Kidney epithelial cell (primary cell): ENCODE results near the gene FSTL3. TPM values are rescaled to one million over a fixed set of nuclear protein-coding genes. Genes with fewer than 3 reads are reported as not detected.

ENCODE experiments used
- DNase-seq: peaks from one replicate; pipeline ENCODE4 v3.0.0-alpha.2; 2010; ENCODE audit warnings: low read depth
- H3K27me3 ChIP-seq: 2 replicates; pipeline ENCODE4 v1.6.0; 2011; ENCODE audit warnings: low read length; ENCODE audit not compliant: control insufficient read depth, insufficient read depth
- H3K36me3 ChIP-seq: 2 replicates; pipeline ENCODE4 v1.5.1; 2011; ENCODE audit warnings: low read length; ENCODE audit not compliant: control insufficient read depth, insufficient read depth
- H3K4me3 ChIP-seq: 2 replicates; pipeline ENCODE4 v1.5.1; 2011; ENCODE audit warnings: low read depth, mild to moderate bottlenecking, control low read depth, low read length
- total RNA-seq: library from RNA; depleted of rRNA; stranded (reverse); fragments of >200 nt; gene quantifications from 2 replicates; pipeline ENCODE4 v1.2.3, GENCODE V29; 2015
- TF ChIP-seq, protein P1 (sequence below): IDR thresholded peaks from 2 replicates; pipeline ENCODE4 v1.5.1; 2011; ENCODE audit warnings: mild to moderate bottlenecking, moderate library complexity, low read length, control low read depth, inconsistent platforms; ENCODE audit not compliant: insufficient read depth, poor library complexity, severe bottlenecking

The FSTL3 gene
- total RNA-seq, 1 donor from 2014 or later = 378 TPM

DNA sequence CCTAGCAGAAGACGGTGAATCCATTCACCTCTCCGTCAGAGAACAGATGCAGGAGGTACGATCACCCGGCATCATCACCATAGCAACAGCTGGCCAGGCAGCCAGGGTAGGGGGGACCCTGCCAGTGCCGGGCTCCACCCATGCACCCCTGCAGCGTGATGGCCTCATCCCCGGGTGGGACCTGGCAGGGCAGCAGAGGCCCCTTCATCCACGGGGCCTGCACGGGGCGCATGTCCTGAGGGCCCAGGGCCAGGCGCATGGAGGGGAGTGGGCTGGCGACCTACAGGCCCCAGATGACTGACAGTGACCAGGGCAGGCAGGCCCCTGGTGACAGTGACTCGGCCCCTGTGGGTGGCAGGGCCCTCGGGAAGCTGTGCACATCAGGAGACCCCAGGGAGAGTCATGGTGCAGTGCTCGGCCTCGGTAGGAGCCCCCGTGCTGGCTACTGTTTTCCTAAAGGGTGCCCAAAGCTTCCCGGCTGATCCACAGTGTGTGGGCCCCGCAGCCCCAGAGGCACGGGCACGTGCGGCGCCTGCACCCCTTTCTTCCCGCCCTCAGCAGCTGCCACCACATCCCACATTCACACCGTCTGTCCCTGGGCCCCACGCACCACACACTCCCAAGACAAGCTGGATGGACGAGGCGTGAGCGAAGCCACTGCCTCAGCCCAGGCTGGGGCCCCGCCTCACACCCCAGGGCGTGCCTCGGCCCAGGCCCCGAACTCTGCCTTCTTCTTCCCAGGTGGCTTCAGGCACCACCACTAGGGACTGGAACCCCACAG is 17.9 kb upstream of the FSTL3 start:
- no peaks in the 10 kb centered on the region for H3K27me3 ChIP-seq
- H3K4me3 ChIP-seq = no peak overlapping the region
- H3K36me3 ChIP-seq = no peaks in the 10 kb centered on the region
- no peak for DNase-seq
- TF ChIP-seq, protein P1, sequence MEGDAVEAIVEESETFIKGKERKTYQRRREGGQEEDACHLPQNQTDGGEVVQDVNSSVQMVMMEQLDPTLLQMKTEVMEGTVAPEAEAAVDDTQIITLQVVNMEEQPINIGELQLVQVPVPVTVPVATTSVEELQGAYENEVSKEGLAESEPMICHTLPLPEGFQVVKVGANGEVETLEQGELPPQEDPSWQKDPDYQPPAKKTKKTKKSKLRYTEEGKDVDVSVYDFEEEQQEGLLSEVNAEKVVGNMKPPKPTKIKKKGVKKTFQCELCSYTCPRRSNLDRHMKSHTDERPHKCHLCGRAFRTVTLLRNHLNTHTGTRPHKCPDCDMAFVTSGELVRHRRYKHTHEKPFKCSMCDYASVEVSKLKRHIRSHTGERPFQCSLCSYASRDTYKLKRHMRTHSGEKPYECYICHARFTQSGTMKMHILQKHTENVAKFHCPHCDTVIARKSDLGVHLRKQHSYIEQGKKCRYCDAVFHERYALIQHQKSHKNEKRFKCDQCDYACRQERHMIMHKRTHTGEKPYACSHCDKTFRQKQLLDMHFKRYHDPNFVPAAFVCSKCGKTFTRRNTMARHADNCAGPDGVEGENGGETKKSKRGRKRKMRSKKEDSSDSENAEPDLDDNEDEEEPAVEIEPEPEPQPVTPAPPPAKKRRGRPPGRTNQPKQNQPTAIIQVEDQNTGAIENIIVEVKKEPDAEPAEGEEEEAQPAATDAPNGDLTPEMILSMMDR = no peak

GRCh38 chr19:658916-659839 is 17.0 kb upstream of the FSTL3 start:
- H3K36me3 ChIP-seq = no peaks in the 10 kb centered on the region
- H3K27me3 ChIP-seq = no peaks in the 10 kb centered on the region
- TF ChIP-seq, protein P1 = no peak
- H3K4me3 ChIP-seq = no peak overlapping the region
- no peak for DNase-seq

- no peak for DNase-seq
- Histone ChIP-seq H3K4me3 (peak overlapping the region; percentile 95), H3K36me3 (no peaks in the 10 kb centered on the region)
Observed at GRCh38 chr19:660793-661426, 15.3 kb upstream of the FSTL3 start.

GRCh38 chr19:661427-662196 is 14.6 kb upstream of the FSTL3 start:
- DNase-seq = no peak
- TF ChIP-seq, protein P1 = no peak
- no peaks in the 10 kb centered on the region for H3K36me3 ChIP-seq
- no peaks in the 10 kb centered on the region for H3K27me3 ChIP-seq
- peak overlapping the region; percentile 95 for H3K4me3 ChIP-seq

More at GRCh38 chr19:660793-661426, 15.3 kb upstream of the FSTL3 start:
- TF ChIP-seq, protein P1 = no peak
- no peaks in the 10 kb centered on the region for H3K27me3 ChIP-seq

DNA sequence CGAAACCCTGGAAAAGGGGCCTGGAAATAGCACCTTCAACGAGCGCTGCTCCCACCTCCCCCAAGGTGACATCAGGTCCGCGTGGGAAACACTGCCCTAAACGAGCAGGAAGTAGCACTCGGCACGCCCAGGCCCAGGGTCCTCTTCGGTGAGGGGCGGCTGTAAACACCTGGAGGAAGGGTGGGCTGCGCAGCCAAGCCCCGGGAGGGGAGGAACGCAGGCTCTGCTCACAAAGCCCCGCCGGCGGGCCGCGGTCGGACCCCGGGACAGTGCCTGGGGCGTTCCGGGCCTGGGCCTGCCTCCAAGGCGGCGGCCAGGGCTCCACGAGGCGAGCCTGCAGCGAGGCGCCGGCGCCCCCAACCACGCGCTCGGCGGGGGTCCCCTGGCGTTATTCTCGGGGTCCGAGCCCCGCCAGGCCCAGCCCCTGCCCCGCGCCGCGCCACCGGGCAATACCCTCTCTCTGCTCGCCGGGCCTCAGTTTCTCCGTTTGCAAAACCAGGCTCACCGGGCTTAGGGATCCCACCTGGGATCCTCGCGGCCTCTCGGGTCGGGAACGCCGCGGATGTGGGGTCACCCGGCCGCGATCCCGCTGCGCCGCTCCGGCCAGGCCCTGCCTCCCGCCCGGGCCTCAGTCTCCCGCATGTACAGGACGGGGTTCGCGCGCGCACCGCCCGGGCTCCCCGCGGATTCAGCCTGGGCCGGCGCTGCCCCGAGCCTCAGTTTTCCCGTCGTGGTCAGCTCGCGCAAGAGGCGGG is 13.8 kb upstream of the FSTL3 start:
- TF ChIP-seq, protein P1 = no peak
- H3K36me3 ChIP-seq = no peaks in the 10 kb centered on the region
- DNase-seq = no peak
- H3K4me3 ChIP-seq = peak overlapping the region; percentile 95
- H3K27me3 ChIP-seq = no peaks in the 10 kb centered on the region
